Tibial artery (tissue), 4 donors: Measurements from ENCODE around the gene CRYL1.

Source experiments
- DNase-seq, 2 donors: peaks; one replicate each; pipeline ENCODE4 v3.0.0-alpha.2; 2019
- H3K27ac ChIP-seq, 2 donors: fragments of 200-600 bp; sonication (generic) in 1 of 2; 1 replicate in 1 of 2; 2 replicates in 1 of 2; pipeline ENCODE4 v1.5.1; 2018 to 2019; ENCODE audit warnings: mild to moderate bottlenecking in 1 of 2
- H3K27me3 ChIP-seq, 2 donors: fragments of 200-600 bp; sonication (generic) in 1 of 2; one replicate each; pipeline versions ENCODE4 v1.5.1 to v1.6.0; 2016 to 2019
- H3K36me3 ChIP-seq, 3 donors: fragments of 200-600 bp; sonication (generic) in 2 of 3; one replicate each; pipeline ENCODE4 v1.5.1; 2016 to 2019; ENCODE audit warnings: mild to moderate bottlenecking in 2 of 3
- H3K4me1 ChIP-seq, 4 donors: fragments of 200-600 bp; sonication (generic) in 2 of 4; 1 replicate in 3 of 4; 2 replicates in 1 of 4; pipeline ENCODE4 v1.5.1; 2016 to 2019
- H3K4me3 ChIP-seq, 2 donors: fragments of 200-600 bp; sonication (generic) in 1 of 2; 1 replicate in 1 of 2; 2 replicates in 1 of 2; pipeline ENCODE4 v1.5.1; 2018 to 2019; ENCODE audit warnings: mild to moderate bottlenecking in 2 of 2
- H3K9me3 ChIP-seq, 3 donors: fragments of 200-600 bp; sonication (generic) in 1 of 3; one replicate each; pipeline ENCODE4 v1.5.1; 2016 to 2019
- intact Hi-C: fragments of 100-400 bp; cut with DNase I; formaldehyde crosslinking; loops from one replicate; pipeline ENCODE4 v1.15.0; 2023; ENCODE audit warnings: low total_unique reads
- TF ChIP-seq, protein P1 (sequence below), 2 experiments: fragments of 200-600 bp in 1 of 2; fragments of 450-650 bp in 1 of 2; IDR thresholded peaks; one replicate each; pipeline ENCODE4 v1.5.1; 2017 to 2019; ENCODE audit warnings: antibody characterized with exemption in 2 of 2, mild to moderate bottlenecking in 1 of 2, moderate library complexity in 1 of 2

CRYL1 gene

GRCh38 chr13:20394169-20394501, 131.5 kb downstream of the CRYL1 start:
- no peak overlapping the region for H3K4me3 ChIP-seq
- TF ChIP-seq, protein P1, sequence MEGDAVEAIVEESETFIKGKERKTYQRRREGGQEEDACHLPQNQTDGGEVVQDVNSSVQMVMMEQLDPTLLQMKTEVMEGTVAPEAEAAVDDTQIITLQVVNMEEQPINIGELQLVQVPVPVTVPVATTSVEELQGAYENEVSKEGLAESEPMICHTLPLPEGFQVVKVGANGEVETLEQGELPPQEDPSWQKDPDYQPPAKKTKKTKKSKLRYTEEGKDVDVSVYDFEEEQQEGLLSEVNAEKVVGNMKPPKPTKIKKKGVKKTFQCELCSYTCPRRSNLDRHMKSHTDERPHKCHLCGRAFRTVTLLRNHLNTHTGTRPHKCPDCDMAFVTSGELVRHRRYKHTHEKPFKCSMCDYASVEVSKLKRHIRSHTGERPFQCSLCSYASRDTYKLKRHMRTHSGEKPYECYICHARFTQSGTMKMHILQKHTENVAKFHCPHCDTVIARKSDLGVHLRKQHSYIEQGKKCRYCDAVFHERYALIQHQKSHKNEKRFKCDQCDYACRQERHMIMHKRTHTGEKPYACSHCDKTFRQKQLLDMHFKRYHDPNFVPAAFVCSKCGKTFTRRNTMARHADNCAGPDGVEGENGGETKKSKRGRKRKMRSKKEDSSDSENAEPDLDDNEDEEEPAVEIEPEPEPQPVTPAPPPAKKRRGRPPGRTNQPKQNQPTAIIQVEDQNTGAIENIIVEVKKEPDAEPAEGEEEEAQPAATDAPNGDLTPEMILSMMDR (IDR thresholded peaks at IDR 0.05) = no peak
- no peaks in the 10 kb centered on the region for H3K36me3 ChIP-seq
- H3K27ac ChIP-seq = no peak overlapping the region
- H3K4me1 ChIP-seq = no peaks in the 10 kb centered on the region
- no peaks in the 10 kb centered on the region for H3K27me3 ChIP-seq
- no peak for DNase-seq
- intact Hi-C loops = no loop called here
- H3K9me3 ChIP-seq = no peaks in the 10 kb centered on the region

DNA sequence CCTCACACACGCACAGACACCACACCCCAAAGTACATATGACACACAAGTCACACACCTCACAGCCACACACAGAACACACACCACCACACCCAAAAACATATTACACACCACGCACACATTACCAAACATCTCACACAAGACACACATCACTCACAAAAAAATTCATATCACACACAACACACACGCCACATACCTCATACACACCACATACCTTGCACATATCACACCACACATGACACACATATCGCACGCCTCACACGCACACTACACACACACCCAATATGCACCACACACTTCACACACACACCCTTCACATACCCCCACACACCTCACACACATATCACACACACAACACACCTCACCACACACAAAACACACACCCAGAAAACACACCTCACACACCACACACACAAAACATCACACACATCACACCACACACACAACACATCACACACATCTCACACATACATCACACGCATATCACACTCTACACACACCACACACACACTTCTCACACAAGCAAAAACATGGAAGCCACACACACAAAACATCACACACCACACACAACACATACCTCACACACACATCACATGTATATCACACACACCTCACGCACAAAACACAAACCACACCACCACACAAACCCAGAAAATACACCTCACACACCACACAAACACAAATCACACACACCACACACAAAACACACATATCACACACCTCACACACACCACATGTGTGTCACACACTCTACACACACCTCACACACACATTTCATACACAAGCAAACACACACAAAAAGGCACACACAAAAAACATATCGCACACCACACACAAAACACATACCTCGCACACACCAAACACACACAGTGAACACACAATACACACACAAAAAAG, 132.1 kb downstream of the CRYL1 start:
- Histone ChIP-seq H3K9me3 (no peaks in the 10 kb centered on the region), H3K4me3 (no peak overlapping the region), H3K36me3 (no peaks in the 10 kb centered on the region), H3K27me3 (no peaks in the 10 kb centered on the region), H3K4me1 (peaks cover 0 to under 1% (median 0%) of the 10 kb centered on the region in 4 donors), H3K27ac (no peak overlapping the region)
- DNase-seq = no peak
- intact Hi-C loops = no loop called here
- TF ChIP-seq, protein P1 (IDR thresholded peaks at IDR 0.05) = no peak

DNA sequence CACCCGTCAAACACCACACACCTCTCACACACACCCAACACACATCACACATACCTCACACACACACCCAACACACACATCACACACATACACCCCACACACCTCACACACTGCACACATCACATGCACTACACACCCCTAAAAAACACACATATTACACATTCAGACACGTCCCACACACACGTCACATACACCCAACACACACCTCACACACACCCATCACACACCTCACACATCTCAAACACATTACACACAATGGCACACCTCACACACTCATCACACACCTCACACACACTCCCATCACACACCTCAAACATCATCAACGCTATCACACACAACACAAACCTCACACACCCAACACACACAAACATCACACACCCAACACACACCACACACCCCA, 133.1 kb downstream of the CRYL1 start:
- H3K4me1 ChIP-seq = peaks cover 0 to 7% (median 0%) of the 10 kb centered on the region in 4 donors
- TF ChIP-seq, protein P1 (IDR thresholded peaks at IDR 0.05) = no peak
- no peak overlapping the region for H3K27ac ChIP-seq
- no peak overlapping the region for H3K4me3 ChIP-seq
- no peaks in the 10 kb centered on the region for H3K9me3 ChIP-seq
- DNase-seq = no peak
- H3K36me3 ChIP-seq = no peaks in the 10 kb centered on the region
- no peaks in the 10 kb centered on the region for H3K27me3 ChIP-seq
- intact Hi-C loops = no loop called here

GRCh38 chr13:20391597-20392452, 133.8 kb downstream of the CRYL1 start:
- H3K27me3 ChIP-seq = no peaks in the 10 kb centered on the region
- no peak overlapping the region for H3K27ac ChIP-seq
- H3K4me3 ChIP-seq = no peak overlapping the region
- no peaks in the 10 kb centered on the region for H3K36me3 ChIP-seq
- H3K4me1 ChIP-seq = peaks cover 0 to 7% (median 0%) of the 10 kb centered on the region in 4 donors
- TF ChIP-seq, protein P1 (IDR thresholded peaks at IDR 0.05) = no peak
- no peak for DNase-seq
- H3K9me3 ChIP-seq = no peaks in the 10 kb centered on the region
- intact Hi-C loops = no loop called here

DNA sequence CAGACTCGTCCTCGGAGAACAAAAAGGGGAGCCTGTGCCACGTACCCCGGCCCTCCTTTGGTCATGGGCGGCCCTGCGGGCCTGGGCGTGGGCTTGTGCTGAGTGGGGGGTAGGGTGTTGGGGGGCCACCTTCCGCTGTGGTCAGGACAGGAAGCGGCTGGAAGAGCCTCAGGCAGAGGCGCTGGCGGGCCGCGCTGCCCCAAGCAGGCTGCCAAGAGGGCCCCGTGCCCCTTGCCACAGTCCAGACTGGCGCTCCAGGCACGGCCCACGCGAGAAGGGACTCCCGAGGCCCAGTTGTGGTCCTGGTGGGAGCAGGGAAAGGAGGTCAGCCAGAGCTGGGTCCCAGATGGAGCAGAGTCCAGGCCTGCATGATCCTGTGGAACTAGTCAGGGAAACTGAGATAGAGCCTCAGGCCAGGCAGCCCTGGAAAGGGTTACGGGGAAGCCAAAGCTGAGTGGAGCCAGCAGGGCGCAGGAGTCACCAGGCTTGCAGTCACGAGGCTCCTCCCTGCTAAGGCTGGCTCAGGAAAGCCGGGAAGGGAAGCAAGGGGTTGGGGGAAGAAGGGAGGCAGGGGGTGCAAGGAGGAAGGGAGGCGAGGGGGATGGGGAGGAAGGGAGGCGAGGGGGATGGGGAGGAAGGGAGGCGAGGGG, 135.0 kb downstream of the CRYL1 start:
- Histone ChIP-seq H3K27ac (no peak overlapping the region), H3K36me3 (no peaks in the 10 kb centered on the region), H3K4me3 (no peak overlapping the region), H3K9me3 (no peaks in the 10 kb centered on the region), H3K27me3 (no peaks in the 10 kb centered on the region), H3K4me1 (peaks cover 0 to 7% (median 0%) of the 10 kb centered on the region in 4 donors)
- TF ChIP-seq, protein P1 (IDR thresholded peaks at IDR 0.05) = no peak
- DNase-seq = no peak
- intact Hi-C loops = no loop called here
